Adrenal gland (tissue), 12 donors: ENCODE measurements around the gene ADSL. TPM values are rescaled to one million over a fixed set of nuclear protein-coding genes. Genes with fewer than 3 reads are reported as not detected.
A peak's percentile ranks its signal among the peaks of the same experiment; 100 is the strongest.

Experiments used
- DNase-seq, 7 donors: peaks; one replicate each; pipeline ENCODE4 v3.0.0-alpha.2; 2019 to 2020
- H3K27ac ChIP-seq, 5 donors: fragments of 200-600 bp; sonication (generic) in 4 of 5; 1 replicate in 3 of 5; 2 replicates in 2 of 5; pipeline versions ENCODE4 v1.5.1 to v1.8.0; 2016 to 2020; ENCODE audit warnings: mild to moderate bottlenecking in 1 of 5
- H3K27me3 ChIP-seq: fragments of 200-600 bp; 2 replicates; pipeline ENCODE4 v1.8.0; 2021
- H3K36me3 ChIP-seq, 2 donors: fragments of 200-600 bp; replicated peaks in 1 of 2; 1 replicate in 1 of 2; 2 replicates in 1 of 2; pipeline versions ENCODE4 v1.5.1 to v1.8.0; 2018 to 2022
- H3K4me1 ChIP-seq, 2 donors: fragments of 200-600 bp; replicated peaks in 1 of 2; 1 replicate in 1 of 2; 2 replicates in 1 of 2; pipeline versions ENCODE4 v1.5.1 to v1.8.0; 2018 to 2021
- H3K4me3 ChIP-seq, 4 donors: fragments of 200-600 bp; sonication (generic) in 3 of 4; one replicate each; pipeline ENCODE4 v1.5.1; 2016 to 2018
- H3K9me3 ChIP-seq, 3 donors: fragments of 200-600 bp; sonication (generic) in 1 of 3; replicated peaks in 1 of 3; 1 replicate in 2 of 3; 2 replicates in 1 of 3; pipeline versions ENCODE4 v1.5.1 to v1.8.0; 2016 to 2021
- CTCF ChIP-seq, 6 experiments: fragments of 450-650 bp in 4 of 6; fragments of 200-600 bp in 2 of 6; sonication (generic) in 1 of 6; IDR thresholded peaks; 1 replicate in 5 of 6; 2 replicates in 1 of 6; pipeline versions ENCODE4 v1.5.1 to v1.8.0; 2016 to 2021; ENCODE audit warnings: antibody characterized with exemption in 6 of 6, mild to moderate bottlenecking in 2 of 6, moderate library complexity in 1 of 6
- POLR2A ChIP-seq, 2 donors: fragments of 450-650 bp; IDR thresholded peaks; one replicate each; pipeline ENCODE4 v1.6.1; 2017; ENCODE audit warnings: antibody characterized with exemption in 2 of 2, mild to moderate bottlenecking in 2 of 2, moderate library complexity in 1 of 2
- WGBS, 4 donors: extraction: QIAGEN DNeasy Blood & Tissue Kit in 2 of 4; methylation state at CpG; one replicate each; pipeline versions ENCODE4 v1.1.5 to v1.1.7; 2013 to 2017; 5-methylcytosine and 5-hydroxymethylcytosine counted together
- intact Hi-C, 2 donors: fragments of 100-400 bp; cut with DNase I; formaldehyde crosslinking; loops; one replicate each; pipeline versions ENCODE4 v1.14.1 to v1.15.0; 2022 to 2023
- polyA plus RNA-seq, 3 donors: library from polyadenylated mRNA; stranded (reverse); fragments of 200-250 nt in 2 of 3; fragments of 350-450 nt in 1 of 3; fragmentation: Illumina TruSeq in 1 of 3; extraction: RNeasy Lipid Tissue Mini Kit (QIAGEN cat#74804) in 1 of 3; gene quantifications; one replicate each; pipeline ENCODE4 v1.2.3, GENCODE V29; 2013 to 2014
- total RNA-seq, 9 donors: library from RNA; depleted of rRNA in 4 of 9; stranded (reverse); fragments of >200 nt in 4 of 9; fragments of 120-200 nt in 1 of 9; fragmentation: NEBNext Ultra II Directional in 1 of 9; extraction: Animal tissue kit (Norgen Biotek cat#: 25700) in 1 of 9; gene quantifications; one replicate each; pipeline versions ENCODE4 v1.1.0 to v1.2.4, GENCODE V29; 2013 to 2023
- donor health status: healthy with polysubstance abuse.
- donor health status: Bipolar disorder and iron deficiency.
- donor health status: DM: yes; HTN: yes; CAD: no.
- donor health status: DM: no; HTN: no; CAD: no.
- donor health status: DM: no; HTN: no; CAD: no.
- donor health status: DM: yes; HTN: yes; CAD: no.

Gene ADSL
- total and polyA plus RNA-seq, 12 donors: 26.8 to 107 (median 57.5) TPM

- intact Hi-C loops: no loop called here
- WGBS, 4 donors: 65 to 83% (median 68%) methylated on average over 5 to 8 of the region's 8 CpGs
- peak in 2 of 7 donors; percentile 41 to 54 for DNase-seq
- H3K36me3 ChIP-seq: peaks cover 0 to 64% of the 10 kb centered on the region in 2 donors
- no peaks in the 10 kb centered on the region for H3K9me3 ChIP-seq
- no peak overlapping the region for H3K4me3 ChIP-seq
- H3K4me1 ChIP-seq: no peaks in the 10 kb centered on the region
- H3K27ac ChIP-seq: no peak overlapping the region
- no peaks in the 10 kb centered on the region for H3K27me3 ChIP-seq
- TF ChIP-seq CTCF (IDR thresholded peaks at IDR 0.05) (no peak), POLR2A (IDR thresholded peaks at IDR 0.05) (no peak)
These were observed 73.4 kb downstream of the ADSL start for GRCh38 chr22:40419718-40420117.

- no peak overlapping the region for H3K27ac ChIP-seq
- H3K9me3 ChIP-seq: no peaks in the 10 kb centered on the region
- 94 to 98% (median 95%) methylated on average over 11 to 18 of the region's 18 CpGs; no CpG with 5 or more reads in 1 of the 4 donors for WGBS, 4 donors
- peaks cover 0 to 71% of the 10 kb centered on the region in 2 donors for H3K36me3 ChIP-seq
- H3K4me3 ChIP-seq: no peak overlapping the region
- no peak for DNase-seq
- no peaks in the 10 kb centered on the region for H3K27me3 ChIP-seq
- TF ChIP-seq POLR2A (IDR thresholded peaks at IDR 0.05) (no peak), CTCF (IDR thresholded peaks at IDR 0.05) (no peak)
- intact Hi-C loops: no loop called here
- H3K4me1 ChIP-seq: no peaks in the 10 kb centered on the region
These were observed 74.2 kb downstream of the ADSL start for GRCh38 chr22:40420341-40421081.

- no peak overlapping the region for H3K4me3 ChIP-seq
- no peaks in the 10 kb centered on the region for H3K27me3 ChIP-seq
- intact Hi-C loops: no loop called here
- peak in 1 of 7 donors; percentile 7 for DNase-seq
- 91 to 98% (median 91%) methylated on average over 4 of the region's 4 CpGs; no CpG with 5 or more reads in 1 of the 4 donors for WGBS, 4 donors
- TF ChIP-seq POLR2A (IDR thresholded peaks at IDR 0.05) (no peak), CTCF (IDR thresholded peaks at IDR 0.05) (no peak)
- no peaks in the 10 kb centered on the region for H3K9me3 ChIP-seq
- H3K4me1 ChIP-seq: peaks cover 0 to under 1% of the 10 kb centered on the region in 2 donors
- H3K27ac ChIP-seq: no peak overlapping the region
- H3K36me3 ChIP-seq: peaks cover 0 to 73% of the 10 kb centered on the region in 2 donors
These were observed 74.7 kb downstream of the ADSL start for GRCh38 chr22:40421082-40421350.

- Histone ChIP-seq H3K36me3 (peaks cover 0 to 70% of the 10 kb centered on the region in 2 donors), H3K27me3 (no peaks in the 10 kb centered on the region), H3K27ac (no peak overlapping the region), H3K4me1 (peaks cover 0 to 9% of the 10 kb centered on the region in 2 donors), H3K4me3 (no peak overlapping the region), H3K9me3 (no peaks in the 10 kb centered on the region)
- no peak for TF ChIP-seq POLR2A (IDR thresholded peaks at IDR 0.05)
- TF ChIP-seq CTCF (IDR thresholded peaks at IDR 0.05): no peak
- peak in 1 of 7 donors; percentile 10 for DNase-seq
- WGBS, 4 donors: 94 to 100% (median 98%) methylated on average over 1 of the region's 1 CpG
- intact Hi-C loops: no loop called here
These were observed 75.6 kb downstream of the ADSL start for GRCh38 chr22:40421941-40422340.
